OCI-M1 (cell line): Measurements from ENCODE around the gene ABI3BP.

ENCODE experiments used
- DNase-seq: peaks from one replicate; lab custom pipeline; 2025; lab: John Stamatoyannopoulos, UW

The ABI3BP gene

GRCh38 chr3:100834332-100834731, 158.9 kb downstream of the ABI3BP start:
- no peak for DNase-seq

- DNase-seq, result no peak
Observed at GRCh38 chr3:100833483-100833882, 159.7 kb downstream of the ABI3BP start.

GRCh38 chr3:100831629-100832028, 161.6 kb downstream of the ABI3BP start:
- no peak for DNase-seq

- no peak for DNase-seq
Observed at GRCh38 chr3:100830931-100831330, 162.3 kb downstream of the ABI3BP start.

GRCh38 chr3:100825574-100825973, 167.6 kb downstream of the ABI3BP start:
- DNase-seq, result peak; percentile 21

GRCh38 chr3:100815583-100815982, 177.6 kb downstream of the ABI3BP start:
- DNase-seq, result no peak

GRCh38 chr3:100813828-100814227, 179.4 kb downstream of the ABI3BP start:
- DNase-seq, result no peak

GRCh38 chr3:100811779-100812507, 181.3 kb downstream of the ABI3BP start:
- no peak for DNase-seq

GRCh38 chr3:100810671-100811070, 182.6 kb downstream of the ABI3BP start:
- no peak for DNase-seq

- DNase-seq, result no peak
Observed at GRCh38 chr3:100804631-100805030, 188.6 kb downstream of the ABI3BP start.

- no peak for DNase-seq
Observed at GRCh38 chr3:100803711-100804110, 189.5 kb downstream of the ABI3BP start.

- no peak for DNase-seq
Observed at GRCh38 chr3:100802126-100802525, 191.1 kb downstream of the ABI3BP start.

- DNase-seq, result no peak
Observed at GRCh38 chr3:100798012-100798411, 195.2 kb downstream of the ABI3BP start.

- DNase-seq, result peak; percentile 79
Observed at GRCh38 chr3:100796556-100796955, 196.7 kb downstream of the ABI3BP start.

- no peak for DNase-seq
Observed at GRCh38 chr3:100789579-100789978, 203.6 kb downstream of the ABI3BP start.

- no peak for DNase-seq
Observed at GRCh38 chr3:100783619-100784018, 209.6 kb downstream of the ABI3BP start.

GRCh38 chr3:100782906-100783305, 210.3 kb downstream of the ABI3BP start:
- DNase-seq, result no peak

GRCh38 chr3:100782348-100782747, 210.9 kb downstream of the ABI3BP start:
- DNase-seq, result no peak

GRCh38 chr3:100781301-100781700, 211.9 kb downstream of the ABI3BP start:
- DNase-seq, result no peak

GRCh38 chr3:100780071-100780622, 213.1 kb downstream of the ABI3BP start:
- no peak for DNase-seq

- no peak for DNase-seq
Observed at GRCh38 chr3:100779480-100779879, 213.7 kb downstream of the ABI3BP start.

- DNase-seq, result no peak
Observed at GRCh38 chr3:100777271-100777670, 215.9 kb downstream of the ABI3BP start.

- DNase-seq, result no peak
Observed at GRCh38 chr3:100776746-100777145, 216.5 kb downstream of the ABI3BP start.
